ENCODE results near the gene IAH1.

Gene IAH1

DNA sequence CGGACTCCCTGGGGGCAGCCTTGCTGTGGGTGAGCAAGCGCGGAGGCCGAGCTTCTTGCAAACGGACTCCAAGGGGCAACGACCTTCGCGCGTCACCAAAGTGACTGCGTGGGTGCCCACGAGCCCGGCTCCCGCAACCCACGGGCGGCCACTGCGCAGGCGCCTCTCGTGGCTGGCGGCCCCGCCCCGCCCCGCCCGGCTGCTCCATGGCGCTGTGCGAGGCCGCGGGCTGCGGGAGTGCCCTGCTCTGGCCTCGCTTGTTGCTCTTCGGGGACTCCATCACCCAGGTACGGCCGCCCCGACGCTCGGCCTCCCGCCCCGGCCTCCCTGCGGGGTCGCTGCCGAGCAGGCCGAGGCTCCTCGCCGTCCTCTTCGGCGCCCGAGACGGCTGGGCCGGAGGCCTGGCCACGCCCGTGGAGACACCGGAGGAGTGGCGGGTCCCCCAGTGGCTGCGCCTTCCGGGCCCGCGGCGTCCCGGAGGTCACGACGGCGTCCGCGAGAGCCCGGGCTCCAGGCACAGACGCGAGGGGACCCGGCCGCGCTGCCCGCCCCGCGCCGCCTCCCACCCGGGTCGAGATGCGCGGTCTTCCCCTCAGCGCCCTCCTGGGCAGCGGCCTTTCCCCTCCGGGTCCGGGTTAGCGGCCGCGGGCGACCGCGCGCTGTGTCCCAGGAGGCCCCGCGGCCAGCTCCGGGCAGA, at the start of gene IAH1:
Gene IAH1, plus strand, starts transcription at position 191 of the 697 bp plus-strand sequence. Its CDS starts 16 bp downstream, at position 207.
- TF ChIP-seq GATA2 (IDR thresholded peaks at IDR 0.05; ENCODE audit: low read depth, low read length) (no peak), GATA3 (IDR thresholded peaks at IDR 0.05; ENCODE audit: low read depth, low read length) (no peak)

DNA sequence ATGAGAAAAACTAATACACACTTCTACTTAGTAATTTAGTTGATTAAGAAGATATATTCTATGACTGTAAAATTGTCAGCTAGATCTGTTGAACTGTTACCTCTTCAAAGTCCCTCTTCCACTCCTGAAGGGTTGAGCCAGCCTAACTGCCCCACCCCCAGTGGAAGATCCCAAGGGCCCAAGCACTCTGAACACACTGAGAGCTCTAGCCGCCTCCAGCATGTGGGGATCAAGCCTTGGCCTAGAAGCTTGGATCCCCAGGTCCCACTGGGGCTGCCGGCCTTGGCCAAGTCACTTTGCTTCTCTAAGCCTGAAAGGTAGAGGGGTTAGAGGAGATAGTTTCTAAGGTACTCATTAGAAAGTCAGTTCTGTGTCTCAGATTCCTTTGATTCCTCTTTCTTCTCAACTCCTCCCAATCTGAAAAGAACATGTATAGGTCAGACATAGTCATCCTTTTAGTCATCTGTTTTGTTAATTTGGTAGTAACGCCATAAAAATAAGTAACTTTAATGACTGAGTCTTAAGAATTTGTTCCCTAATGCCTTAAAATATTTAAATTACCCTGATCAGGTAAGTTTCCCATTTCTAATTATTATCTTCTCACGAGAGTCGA, 45.3 kb upstream of the IAH1 start:
- TF ChIP-seq GATA3 (IDR thresholded peaks at IDR 0.05; ENCODE audit: low read depth, low read length) (no peak), GATA2 (IDR thresholded peaks at IDR 0.05; ENCODE audit: low read depth, low read length) (no peak)

GRCh38 chr2:9430316-9431293, 43.7 kb upstream of the IAH1 start:
- TF ChIP-seq GATA2 (IDR thresholded peaks at IDR 0.05; ENCODE audit: low read depth, low read length) (no peak), GATA3 (IDR thresholded peaks at IDR 0.05; ENCODE audit: low read depth, low read length) (no peak)

GRCh38 chr2:9434489-9434888, 39.9 kb upstream of the IAH1 start:
- no peak for TF ChIP-seq GATA2 (IDR thresholded peaks at IDR 0.05; ENCODE audit: low read depth, low read length)
- no peak for TF ChIP-seq GATA3 (IDR thresholded peaks at IDR 0.05; ENCODE audit: low read depth, low read length)

DNA sequence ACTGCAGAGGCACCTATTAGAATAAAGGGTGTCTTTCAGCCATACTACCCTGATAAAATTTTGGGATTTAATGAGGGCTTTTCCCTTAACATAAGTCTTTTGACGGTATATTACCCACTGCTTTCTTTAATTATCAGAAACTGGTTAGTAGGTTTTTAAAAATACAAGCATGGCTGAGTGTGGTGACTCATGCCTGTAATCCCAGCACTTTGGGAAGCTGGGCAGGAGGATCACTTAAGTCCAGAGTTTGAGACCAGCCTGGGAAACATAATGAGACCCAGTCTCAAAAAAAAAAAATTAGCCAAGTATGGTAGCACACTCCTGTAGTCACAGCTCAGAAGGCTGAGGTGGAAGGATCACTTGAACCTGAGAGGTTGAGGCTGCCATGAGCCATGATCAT, 34.8 kb upstream of the IAH1 start:
- TF ChIP-seq GATA3 (IDR thresholded peaks at IDR 0.05; ENCODE audit: low read depth, low read length) = no peak
- TF ChIP-seq GATA2 (IDR thresholded peaks at IDR 0.05; ENCODE audit: low read depth, low read length) = no peak

- TF ChIP-seq GATA3 (IDR thresholded peaks at IDR 0.05; ENCODE audit: low read depth, low read length) = no peak
- no peak for TF ChIP-seq GATA2 (IDR thresholded peaks at IDR 0.05; ENCODE audit: low read depth, low read length)
Observed at GRCh38 chr2:9440058-9440727, 34.2 kb upstream of the IAH1 start.

GRCh38 chr2:9441556-9441955, 32.8 kb upstream of the IAH1 start:
- TF ChIP-seq GATA3 (IDR thresholded peaks at IDR 0.05; ENCODE audit: low read depth, low read length) = no peak
- no peak for TF ChIP-seq GATA2 (IDR thresholded peaks at IDR 0.05; ENCODE audit: low read depth, low read length)

DNA sequence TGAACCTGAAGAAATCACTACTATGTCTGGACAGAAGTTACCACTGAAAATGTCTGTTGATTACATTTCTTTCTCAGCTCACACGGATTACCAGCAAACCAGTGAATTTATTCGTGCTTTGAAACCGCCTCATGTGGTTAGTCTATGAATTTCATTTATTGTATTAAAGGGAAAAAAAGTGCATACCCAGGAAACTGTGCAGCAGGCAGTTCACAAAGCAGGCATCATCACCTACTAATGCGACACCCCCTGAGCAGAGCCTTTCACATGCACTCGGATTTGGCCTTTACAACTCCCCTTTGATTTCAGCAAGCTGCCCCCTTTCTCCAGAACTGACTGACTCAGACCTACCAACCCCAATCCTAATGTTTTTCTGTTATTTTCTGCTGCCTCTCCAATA, 30.8 kb upstream of the IAH1 start:
- no peak for TF ChIP-seq GATA3 (IDR thresholded peaks at IDR 0.05; ENCODE audit: low read depth, low read length)
- TF ChIP-seq GATA2 (IDR thresholded peaks at IDR 0.05; ENCODE audit: low read depth, low read length) = no peak

- TF ChIP-seq GATA3 (IDR thresholded peaks at IDR 0.05; ENCODE audit: low read depth, low read length) (no peak), GATA2 (IDR thresholded peaks at IDR 0.05; ENCODE audit: low read depth, low read length) (no peak)
Observed at GRCh38 chr2:9445089-9445488, 29.3 kb upstream of the IAH1 start.

- TF ChIP-seq GATA2 (IDR thresholded peaks at IDR 0.05; ENCODE audit: low read depth, low read length) = no peak
- no peak for TF ChIP-seq GATA3 (IDR thresholded peaks at IDR 0.05; ENCODE audit: low read depth, low read length)
Observed at GRCh38 chr2:9451231-9451630, 23.1 kb upstream of the IAH1 start.

DNA sequence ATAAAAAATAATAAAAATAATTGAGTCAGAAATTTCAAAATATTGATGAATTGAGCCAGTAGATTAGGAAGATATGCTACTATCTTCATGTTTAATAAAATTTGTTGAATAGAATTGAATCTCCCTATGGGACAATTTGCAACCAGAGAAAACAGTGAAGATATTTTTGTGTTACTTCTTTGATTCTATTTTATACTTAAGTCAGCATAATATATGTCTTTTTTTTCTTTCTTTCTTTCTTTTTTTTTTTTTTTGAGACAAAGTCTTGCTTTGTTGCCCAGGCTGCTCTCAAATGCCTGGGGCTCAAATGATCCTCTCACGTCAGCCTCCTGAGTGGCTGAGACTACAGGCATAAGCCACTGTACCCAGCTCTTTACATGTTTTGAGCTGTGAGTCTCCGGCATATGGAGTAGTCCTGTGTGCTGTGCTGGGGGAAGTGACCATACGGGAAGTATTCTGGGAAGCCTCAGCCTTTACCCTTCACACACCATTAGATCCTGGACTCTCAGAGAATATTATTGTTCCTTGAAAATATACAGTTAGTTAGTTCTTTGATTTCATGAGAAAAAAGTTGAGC, 13.8 kb upstream of the IAH1 start:
- TF ChIP-seq GATA3 (IDR thresholded peaks at IDR 0.05; ENCODE audit: low read depth, low read length) = no peak
- TF ChIP-seq GATA2 (IDR thresholded peaks at IDR 0.05; ENCODE audit: low read depth, low read length) = no peak

DNA sequence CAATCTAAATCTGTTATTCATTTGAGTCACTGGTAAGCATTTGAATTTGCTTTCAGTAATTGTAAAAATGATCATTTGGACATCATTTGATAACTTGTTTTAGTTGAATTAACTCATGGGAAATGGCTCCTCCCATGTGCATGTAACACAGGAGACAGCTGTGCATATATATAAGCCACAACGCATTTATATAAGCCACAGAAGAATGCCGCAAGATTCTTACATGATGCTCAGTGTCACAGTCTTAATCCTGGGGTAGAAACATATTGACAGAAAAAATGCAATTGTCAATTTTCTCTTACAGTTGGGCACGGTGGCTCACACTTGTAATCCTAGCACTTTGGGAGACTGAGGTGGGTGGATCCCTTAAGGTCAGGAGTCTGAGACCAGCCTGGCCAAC, 13.3 kb upstream of the IAH1 start:
- TF ChIP-seq GATA2 (IDR thresholded peaks at IDR 0.05; ENCODE audit: low read depth, low read length) (no peak), GATA3 (IDR thresholded peaks at IDR 0.05; ENCODE audit: low read depth, low read length) (no peak)

- TF ChIP-seq GATA3 (IDR thresholded peaks at IDR 0.05; ENCODE audit: low read depth, low read length) (no peak), GATA2 (IDR thresholded peaks at IDR 0.05; ENCODE audit: low read depth, low read length) (no peak)
Observed at GRCh38 chr2:9462313-9462712, 12.0 kb upstream of the IAH1 start.
